Measurements from ENCODE around the gene OR6B1.

OR6B1 gene

DNA sequence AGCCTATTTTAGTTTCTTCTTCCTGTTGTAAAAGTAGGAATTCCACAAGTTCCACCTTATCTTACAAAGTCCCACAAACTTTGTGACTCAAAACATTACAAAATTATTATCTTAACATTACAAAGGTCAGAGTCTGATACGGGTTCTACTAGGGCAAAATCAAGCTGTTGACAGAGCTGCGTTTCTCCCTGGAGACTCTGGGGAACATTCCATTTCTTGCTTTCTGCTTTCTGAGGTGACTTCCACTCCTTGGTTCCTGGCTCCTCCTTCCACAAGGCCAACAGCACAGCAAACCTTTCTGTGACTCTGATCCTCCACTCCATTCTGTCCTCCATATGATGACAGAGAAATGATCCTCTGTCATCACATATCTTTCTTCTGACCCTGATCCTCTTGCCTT is 34.8 kb upstream of the OR6B1 start:
- ChIA-PET CTCF (no interaction called here), POLR2A (no interaction called here)
- no peak for DNase-seq (ENCODE audit: extremely low spot score)
- TF ChIP-seq FOXM1 (IDR thresholded peaks at IDR 0.05; ENCODE audit: borderline replicate concordance) (no peak), ARNT (IDR thresholded peaks at IDR 0.05) (no peak), NFRKB (IDR thresholded peaks at IDR 0.05) (no peak)

GRCh38 chr7:143967398-143967797 is 32.7 kb upstream of the OR6B1 start:
- ChIA-PET CTCF (no interaction called here), POLR2A (no interaction called here)
- no peak for DNase-seq (ENCODE audit: extremely low spot score)
- TF ChIP-seq BHLHE40 (IDR thresholded peaks at IDR 0.05; ENCODE audit: borderline replicate concordance), result no peak
- no peak for TF ChIP-seq FOXM1 (IDR thresholded peaks at IDR 0.05; ENCODE audit: borderline replicate concordance)
- no peak for TF ChIP-seq L3MBTL2 (conservative IDR thresholded peaks at IDR 0.05)
- TF ChIP-seq FOXK2 (IDR thresholded peaks at IDR 0.05), result no peak
- no peak for TF ChIP-seq TARDBP (IDR thresholded peaks at IDR 0.05)
- no peak for TF ChIP-seq CTBP1 (IDR thresholded peaks at IDR 0.05; ENCODE audit: borderline replicate concordance)
- no peak for TF ChIP-seq ARNT (IDR thresholded peaks at IDR 0.05)
- no peak for TF ChIP-seq PKNOX1 (IDR thresholded peaks at IDR 0.05)
- no peak for TF ChIP-seq ZNF384 (IDR thresholded peaks at IDR 0.05)
- TF ChIP-seq ELF4 (IDR thresholded peaks at IDR 0.05), result no peak

- ChIA-PET CTCF (no interaction called here), POLR2A (no interaction called here)
- no peak for DNase-seq (ENCODE audit: extremely low spot score)
- no peak for TF ChIP-seq LEF1 (IDR thresholded peaks at IDR 0.05; ENCODE audit: borderline replicate concordance)
- no peak for TF ChIP-seq NFRKB (IDR thresholded peaks at IDR 0.05)
- no peak for TF ChIP-seq ZNF384 (IDR thresholded peaks at IDR 0.05)
- no peak for TF ChIP-seq CTBP1 (IDR thresholded peaks at IDR 0.05; ENCODE audit: borderline replicate concordance)
- TF ChIP-seq L3MBTL2 (conservative IDR thresholded peaks at IDR 0.05), result no peak
- TF ChIP-seq ARNT (IDR thresholded peaks at IDR 0.05), result no peak
- no peak for TF ChIP-seq TARDBP (IDR thresholded peaks at IDR 0.05)
- no peak for TF ChIP-seq PKNOX1 (IDR thresholded peaks at IDR 0.05)
- no peak for TF ChIP-seq ELF4 (IDR thresholded peaks at IDR 0.05)
- TF ChIP-seq SP1 (IDR thresholded peaks at IDR 0.05), result no peak
- no peak for TF ChIP-seq FOXA1 (IDR thresholded peaks at IDR 0.05)
- TF ChIP-seq SUZ12 (IDR thresholded peaks at IDR 0.05), result no peak
- no peak for TF ChIP-seq FOXM1 (IDR thresholded peaks at IDR 0.05; ENCODE audit: borderline replicate concordance)
- TF ChIP-seq FOXK2 (IDR thresholded peaks at IDR 0.05), result no peak
- TF ChIP-seq HDGF (IDR thresholded peaks at IDR 0.05; ENCODE audit: borderline replicate concordance), result no peak
- TF ChIP-seq BHLHE40 (IDR thresholded peaks at IDR 0.05; ENCODE audit: borderline replicate concordance), result no peak
These were observed 26.2 kb upstream of the OR6B1 start for GRCh38 chr7:143973870-143974416.

DNA sequence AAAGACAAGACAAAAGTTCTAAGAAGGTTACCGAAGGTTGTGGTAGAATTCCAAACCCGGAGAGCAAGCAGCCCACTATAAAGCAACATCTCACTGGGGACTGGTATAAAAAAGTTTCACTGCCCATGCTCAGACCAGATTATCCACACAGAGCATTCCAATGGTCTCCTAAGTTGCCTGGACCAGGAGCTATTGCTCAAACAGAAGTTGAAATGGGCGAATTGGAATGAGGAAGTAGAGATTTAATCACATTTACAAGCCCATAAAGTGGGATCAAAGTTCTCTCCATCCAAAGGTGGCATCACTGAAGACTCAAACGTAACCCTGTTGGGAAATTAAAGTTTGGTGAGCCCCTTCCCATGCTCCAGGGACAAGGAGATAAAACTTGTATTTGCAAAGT is 25.7 kb upstream of the OR6B1 start:
- ChIA-PET POLR2A (no interaction called here), CTCF (no interaction called here)
- no peak for DNase-seq (ENCODE audit: extremely low spot score)
- TF ChIP-seq CTBP1 (IDR thresholded peaks at IDR 0.05; ENCODE audit: borderline replicate concordance), result no peak
- TF ChIP-seq HDGF (IDR thresholded peaks at IDR 0.05; ENCODE audit: borderline replicate concordance), result no peak
- TF ChIP-seq L3MBTL2 (conservative IDR thresholded peaks at IDR 0.05), result no peak
- TF ChIP-seq FOXA1 (IDR thresholded peaks at IDR 0.05), result no peak
- no peak for TF ChIP-seq NFRKB (IDR thresholded peaks at IDR 0.05)
- no peak for TF ChIP-seq ZNF384 (IDR thresholded peaks at IDR 0.05)
- no peak for TF ChIP-seq BHLHE40 (IDR thresholded peaks at IDR 0.05; ENCODE audit: borderline replicate concordance)
- TF ChIP-seq LEF1 (IDR thresholded peaks at IDR 0.05; ENCODE audit: borderline replicate concordance), result no peak
- no peak for TF ChIP-seq FOXM1 (IDR thresholded peaks at IDR 0.05; ENCODE audit: borderline replicate concordance)
- no peak for TF ChIP-seq PKNOX1 (IDR thresholded peaks at IDR 0.05)
- no peak for TF ChIP-seq ELF4 (IDR thresholded peaks at IDR 0.05)
- TF ChIP-seq FOXK2 (IDR thresholded peaks at IDR 0.05), result no peak
- TF ChIP-seq ARNT (IDR thresholded peaks at IDR 0.05), result no peak

DNA sequence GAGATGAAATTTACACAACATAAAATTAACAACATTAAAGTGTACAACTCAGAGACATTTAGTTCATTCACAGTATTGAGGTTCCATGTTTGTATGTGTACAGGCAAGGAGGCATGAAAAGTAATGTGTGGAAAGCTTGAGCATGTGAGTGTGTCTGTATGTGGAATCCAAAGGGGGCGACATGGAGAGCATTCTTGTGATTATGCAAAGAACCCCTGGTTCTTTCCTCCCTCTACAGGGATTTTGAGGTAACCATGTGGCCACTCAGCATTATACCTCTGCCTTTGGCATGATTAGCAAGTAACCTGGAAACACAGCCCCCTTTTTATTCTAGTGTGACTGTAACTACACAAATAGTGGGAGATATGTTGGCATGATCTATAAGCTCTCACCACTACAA is 24.5 kb upstream of the OR6B1 start:
- TF ChIP-seq L3MBTL2 (conservative IDR thresholded peaks at IDR 0.05), result no peak
- no peak for TF ChIP-seq FOXM1 (IDR thresholded peaks at IDR 0.05; ENCODE audit: borderline replicate concordance)
- TF ChIP-seq FOXK2 (IDR thresholded peaks at IDR 0.05), result no peak
- no peak for TF ChIP-seq LEF1 (IDR thresholded peaks at IDR 0.05; ENCODE audit: borderline replicate concordance)
- no peak for TF ChIP-seq HDGF (IDR thresholded peaks at IDR 0.05; ENCODE audit: borderline replicate concordance)
- no peak for TF ChIP-seq BHLHE40 (IDR thresholded peaks at IDR 0.05; ENCODE audit: borderline replicate concordance)
- no peak for TF ChIP-seq ELF4 (IDR thresholded peaks at IDR 0.05)
- no peak for TF ChIP-seq SUZ12 (IDR thresholded peaks at IDR 0.05)
- no peak for TF ChIP-seq SP1 (IDR thresholded peaks at IDR 0.05)
- TF ChIP-seq FOXA1 (IDR thresholded peaks at IDR 0.05), result no peak
- no peak for TF ChIP-seq PKNOX1 (IDR thresholded peaks at IDR 0.05)
- no peak for TF ChIP-seq TARDBP (IDR thresholded peaks at IDR 0.05)
- no peak for TF ChIP-seq ARNT (IDR thresholded peaks at IDR 0.05)
- no peak for TF ChIP-seq NFRKB (IDR thresholded peaks at IDR 0.05)
- no peak for TF ChIP-seq CTBP1 (IDR thresholded peaks at IDR 0.05; ENCODE audit: borderline replicate concordance)
- ChIA-PET POLR2A (no interaction called here), CTCF (no interaction called here)
- DNase-seq (ENCODE audit: extremely low spot score), result no peak

DNA sequence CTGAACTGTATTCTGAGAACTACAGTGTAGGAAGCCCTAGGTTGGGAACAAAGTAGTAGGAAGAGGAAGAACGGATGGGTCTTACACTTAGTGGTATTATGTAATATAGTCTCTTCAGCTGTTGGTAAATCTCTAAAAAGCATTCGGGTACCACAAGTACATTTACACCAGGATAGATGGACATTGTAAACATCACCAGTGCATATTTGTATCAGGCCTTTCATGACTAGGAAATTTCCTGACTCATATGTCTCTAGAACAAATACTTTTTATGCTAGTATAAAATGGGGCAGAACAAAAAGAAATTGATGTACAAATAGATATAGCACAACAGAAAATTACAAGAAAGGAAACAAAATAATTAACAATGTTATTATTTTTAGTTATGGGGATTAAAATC is 21.5 kb upstream of the OR6B1 start:
- ChIA-PET CTCF (no interaction called here), POLR2A (no interaction called here)
- no peak for DNase-seq (ENCODE audit: extremely low spot score)
- TF ChIP-seq SUZ12 (IDR thresholded peaks at IDR 0.05) (no peak), ZNF384 (IDR thresholded peaks at IDR 0.05) (no peak), FOXK2 (IDR thresholded peaks at IDR 0.05) (no peak), ARNT (IDR thresholded peaks at IDR 0.05) (no peak), FOXA1 (IDR thresholded peaks at IDR 0.05) (no peak), ELF4 (IDR thresholded peaks at IDR 0.05) (no peak), FOXM1 (IDR thresholded peaks at IDR 0.05; ENCODE audit: borderline replicate concordance) (no peak), SP1 (IDR thresholded peaks at IDR 0.05) (no peak), LEF1 (IDR thresholded peaks at IDR 0.05; ENCODE audit: borderline replicate concordance) (no peak), CTBP1 (IDR thresholded peaks at IDR 0.05; ENCODE audit: borderline replicate concordance) (no peak), PKNOX1 (IDR thresholded peaks at IDR 0.05) (no peak), L3MBTL2 (conservative IDR thresholded peaks at IDR 0.05) (no peak), NFRKB (IDR thresholded peaks at IDR 0.05) (no peak), TARDBP (IDR thresholded peaks at IDR 0.05) (no peak), HDGF (IDR thresholded peaks at IDR 0.05; ENCODE audit: borderline replicate concordance) (no peak), BHLHE40 (IDR thresholded peaks at IDR 0.05; ENCODE audit: borderline replicate concordance) (no peak)
